ENCODE measurements around the gene CASK.

Gene CASK

GRCh38 chrX:41519468-41519867 lies 403.9 kb downstream of the CASK start:
- no peak for ATAC-seq
- TF ChIP-seq ZC3H10 (CRISPR knock-in tag; IDR thresholded peaks at IDR 0.05) = no peak
- no peak for TF ChIP-seq SNAI2 (CRISPR knock-in tag; IDR thresholded peaks at IDR 0.05)
- no peak for TF ChIP-seq ISL1 (CRISPR knock-in tag; IDR thresholded peaks at IDR 0.05)
- TF ChIP-seq ZFP30 (CRISPR knock-in tag; IDR thresholded peaks at IDR 0.05) = no peak
- no peak for TF ChIP-seq GLIS3 (CRISPR knock-in tag; IDR thresholded peaks at IDR 0.05)
- TF ChIP-seq, protein P1, sequence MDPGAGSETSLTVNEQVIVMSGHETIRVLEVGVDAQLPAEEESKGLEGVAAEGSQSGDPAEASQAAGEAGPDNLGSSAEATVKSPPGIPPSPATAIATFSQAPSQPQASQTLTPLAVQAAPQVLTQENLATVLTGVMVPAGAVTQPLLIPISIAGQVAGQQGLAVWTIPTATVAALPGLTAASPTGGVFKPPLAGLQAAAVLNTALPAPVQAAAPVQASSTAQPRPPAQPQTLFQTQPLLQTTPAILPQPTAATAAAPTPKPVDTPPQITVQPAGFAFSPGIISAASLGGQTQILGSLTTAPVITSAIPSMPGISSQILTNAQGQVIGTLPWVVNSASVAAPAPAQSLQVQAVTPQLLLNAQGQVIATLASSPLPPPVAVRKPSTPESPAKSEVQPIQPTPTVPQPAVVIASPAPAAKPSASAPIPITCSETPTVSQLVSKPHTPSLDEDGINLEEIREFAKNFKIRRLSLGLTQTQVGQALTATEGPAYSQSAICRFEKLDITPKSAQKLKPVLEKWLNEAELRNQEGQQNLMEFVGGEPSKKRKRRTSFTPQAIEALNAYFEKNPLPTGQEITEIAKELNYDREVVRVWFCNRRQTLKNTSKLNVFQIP (CRISPR knock-in tag; IDR thresholded peaks at IDR 0.05; ENCODE audit: borderline replicate concordance, low read depth) = no peak
- no peak for TF ChIP-seq BACH2 (CRISPR knock-in tag; IDR thresholded peaks at IDR 0.05; ENCODE audit: borderline replicate concordance)
- TF ChIP-seq ZNF565 (CRISPR knock-in tag; conservative IDR thresholded peaks at IDR 0.05; ENCODE audit: low read depth) = no peak
- no peak for TF ChIP-seq ARNTL (CRISPR knock-in tag; IDR thresholded peaks at IDR 0.05; ENCODE audit: borderline replicate concordance, low read depth)
- no peak for TF ChIP-seq RARB (CRISPR knock-in tag; IDR thresholded peaks at IDR 0.05)
- no peak for TF ChIP-seq PPARA (CRISPR knock-in tag; IDR thresholded peaks at IDR 0.05; ENCODE audit: borderline replicate concordance)

GRCh38 chrX:41518841-41519220 lies 404.5 kb downstream of the CASK start:
- no peak for ATAC-seq
- TF ChIP-seq CSRNP3 (CRISPR knock-in tag; IDR thresholded peaks at IDR 0.05) (no peak), BACH2 (CRISPR knock-in tag; IDR thresholded peaks at IDR 0.05; ENCODE audit: borderline replicate concordance) (no peak), CSDC2 (CRISPR knock-in tag; IDR thresholded peaks at IDR 0.05) (no peak), RARB (CRISPR knock-in tag; IDR thresholded peaks at IDR 0.05) (no peak), ZFP30 (CRISPR knock-in tag; IDR thresholded peaks at IDR 0.05) (no peak)

DNA sequence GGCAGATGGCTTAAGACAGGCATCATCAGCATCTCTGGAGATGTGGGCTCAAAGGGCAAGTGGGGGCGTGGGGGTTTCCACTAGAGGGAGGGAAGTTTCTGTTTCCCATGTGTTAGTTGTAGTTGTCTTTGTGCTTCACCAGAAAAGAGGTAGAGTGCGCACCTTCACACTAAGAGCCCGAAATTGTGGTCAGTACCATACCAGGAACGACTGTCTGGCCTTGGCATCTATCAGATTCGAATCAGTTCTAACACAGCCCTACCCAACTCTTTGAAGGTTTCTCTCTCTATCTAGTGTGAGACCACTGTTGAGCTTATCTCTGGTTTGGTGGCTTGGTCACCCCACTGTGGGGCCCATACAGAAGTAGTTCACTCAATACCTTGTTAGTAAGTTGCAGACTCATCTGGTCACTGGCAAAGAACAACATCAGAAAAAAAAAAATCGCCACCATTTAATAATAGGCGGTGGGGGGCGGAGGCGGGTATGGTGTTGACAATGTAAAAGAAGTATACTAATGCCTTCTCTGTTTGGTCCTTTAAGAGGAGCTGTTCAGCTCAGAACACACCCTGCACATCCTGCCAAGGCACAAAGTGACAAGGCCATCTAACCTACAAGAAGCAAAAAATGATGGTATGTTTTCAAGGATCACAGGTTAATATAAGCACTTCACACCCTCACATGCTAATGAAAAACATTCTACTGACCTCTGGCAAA lies 405.1 kb downstream of the CASK start:
- ATAC-seq = no peak
- TF ChIP-seq ZC3H10 (CRISPR knock-in tag; IDR thresholded peaks at IDR 0.05) (no peak), RARB (CRISPR knock-in tag; IDR thresholded peaks at IDR 0.05) (no peak), CSDC2 (CRISPR knock-in tag; IDR thresholded peaks at IDR 0.05) (no peak), CREB5 (CRISPR knock-in tag; IDR thresholded peaks at IDR 0.05; ENCODE audit: low read depth) (no peak), ISL1 (CRISPR knock-in tag; IDR thresholded peaks at IDR 0.05) (no peak), GLIS3 (CRISPR knock-in tag; IDR thresholded peaks at IDR 0.05) (no peak), ZNF565 (CRISPR knock-in tag; conservative IDR thresholded peaks at IDR 0.05; ENCODE audit: low read depth) (no peak), TOX (CRISPR knock-in tag; IDR thresholded peaks at IDR 0.05; ENCODE audit: borderline replicate concordance) (no peak), BACH2 (CRISPR knock-in tag; IDR thresholded peaks at IDR 0.05; ENCODE audit: borderline replicate concordance) (no peak), ZFP30 (CRISPR knock-in tag; IDR thresholded peaks at IDR 0.05) (no peak), TSHZ2 (CRISPR knock-in tag; IDR thresholded peaks at IDR 0.05) (no peak), CSRNP3 (CRISPR knock-in tag; IDR thresholded peaks at IDR 0.05) (no peak), SNAI2 (CRISPR knock-in tag; IDR thresholded peaks at IDR 0.05) (no peak), PPARA (CRISPR knock-in tag; IDR thresholded peaks at IDR 0.05; ENCODE audit: borderline replicate concordance) (no peak), ARNTL (CRISPR knock-in tag; IDR thresholded peaks at IDR 0.05; ENCODE audit: borderline replicate concordance, low read depth) (no peak), ZFP3 (CRISPR knock-in tag; IDR thresholded peaks at IDR 0.05) (no peak), TCF4 (CRISPR knock-in tag; IDR thresholded peaks at IDR 0.05; ENCODE audit: borderline replicate concordance) (no peak), ZNF70 (CRISPR knock-in tag; IDR thresholded peaks at IDR 0.05) (no peak)
- TF ChIP-seq, protein P2, sequence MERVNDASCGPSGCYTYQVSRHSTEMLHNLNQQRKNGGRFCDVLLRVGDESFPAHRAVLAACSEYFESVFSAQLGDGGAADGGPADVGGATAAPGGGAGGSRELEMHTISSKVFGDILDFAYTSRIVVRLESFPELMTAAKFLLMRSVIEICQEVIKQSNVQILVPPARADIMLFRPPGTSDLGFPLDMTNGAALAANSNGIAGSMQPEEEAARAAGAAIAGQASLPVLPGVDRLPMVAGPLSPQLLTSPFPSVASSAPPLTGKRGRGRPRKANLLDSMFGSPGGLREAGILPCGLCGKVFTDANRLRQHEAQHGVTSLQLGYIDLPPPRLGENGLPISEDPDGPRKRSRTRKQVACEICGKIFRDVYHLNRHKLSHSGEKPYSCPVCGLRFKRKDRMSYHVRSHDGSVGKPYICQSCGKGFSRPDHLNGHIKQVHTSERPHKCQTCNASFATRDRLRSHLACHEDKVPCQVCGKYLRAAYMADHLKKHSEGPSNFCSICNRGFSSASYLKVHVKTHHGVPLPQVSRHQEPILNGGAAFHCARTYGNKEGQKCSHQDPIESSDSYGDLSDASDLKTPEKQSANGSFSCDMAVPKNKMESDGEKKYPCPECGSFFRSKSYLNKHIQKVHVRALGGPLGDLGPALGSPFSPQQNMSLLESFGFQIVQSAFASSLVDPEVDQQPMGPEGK (CRISPR knock-in tag; IDR thresholded peaks at IDR 0.05; ENCODE audit: borderline replicate concordance) = no peak
- TF ChIP-seq, protein P1 (CRISPR knock-in tag; IDR thresholded peaks at IDR 0.05; ENCODE audit: borderline replicate concordance, low read depth) = no peak

Measured in SK-N-SH treated with all-trans-retinoic acid at 6 μM for 48 hours (cell line).